Hepatocyte (in vitro differentiated cells): ENCODE measurements around the gene RAP1A. TPM values are rescaled to one million over a fixed set of nuclear protein-coding genes. Genes with fewer than 3 reads are reported as not detected.

Experiments
- DNase-seq: peaks from one replicate; pipeline ENCODE4 v3.0.0-alpha.2; 2016; ENCODE audit warnings: low spot score
- H2AFZ ChIP-seq: fragments of 200-600 bp; sonication (generic); 2 replicates; pipeline ENCODE4 v1.6.0; 2016; ENCODE audit warnings: antibody characterized with exemption, mild to moderate bottlenecking
- H3K27ac ChIP-seq: fragments of 200-600 bp; sonication (generic); 2 replicates; pipeline ENCODE4 v1.5.1; 2016; ENCODE audit warnings: mild to moderate bottlenecking
- H3K27me3 ChIP-seq: fragments of 200-600 bp; sonication (generic); 2 replicates; pipeline ENCODE4 v1.6.1; 2016
- H3K36me3 ChIP-seq: fragments of 200-600 bp; sonication (generic); replicated peaks from 2 replicates; pipeline ENCODE4 v1.5.1; 2016; ENCODE audit warnings: low read depth; ENCODE audit not compliant: insufficient read depth
- H3K4me1 ChIP-seq: fragments of 200-600 bp; sonication (generic); 2 replicates; pipeline ENCODE4 v1.5.1; 2016; ENCODE audit warnings: mild to moderate bottlenecking, moderate library complexity; ENCODE audit not compliant: insufficient read depth
- H3K4me2 ChIP-seq: fragments of 200-600 bp; sonication (generic); 2 replicates; pipeline ENCODE4 v1.6.0; 2016
- H3K4me3 ChIP-seq: fragments of 200-600 bp; sonication (generic); 2 replicates; pipeline ENCODE4 v1.5.1; 2016; ENCODE audit warnings: mild to moderate bottlenecking
- H3K79me2 ChIP-seq: fragments of 200-600 bp; sonication (generic); 2 replicates; pipeline ENCODE4 v1.6.0; 2017; ENCODE audit warnings: mild to moderate bottlenecking
- H3K9me2 ChIP-seq: fragments of 200-600 bp; sonication (generic); replicated peaks from 2 replicates; pipeline ENCODE4 v1.6.0; 2017; ENCODE audit warnings: mild to moderate bottlenecking; ENCODE audit not compliant: insufficient read depth
- H3K9me3 ChIP-seq: fragments of 200-600 bp; sonication (generic); 2 replicates; pipeline ENCODE4 v1.5.1; 2016; ENCODE audit warnings: low read depth, mild to moderate bottlenecking
- H4K20me1 ChIP-seq: fragments of 200-600 bp; sonication (generic); 2 replicates; pipeline ENCODE4 v1.6.0; 2016; ENCODE audit warnings: mild to moderate bottlenecking; ENCODE audit not compliant: insufficient read depth, poor library complexity, severe bottlenecking
- CTCF ChIP-seq: fragments of 200-600 bp; sonication (generic); IDR thresholded peaks from 2 replicates; pipeline ENCODE4 v1.5.1; 2016; ENCODE audit warnings: antibody characterized with exemption, mild to moderate bottlenecking; ENCODE audit not compliant: poor library complexity
- EZH2 ChIP-seq: fragments of 200-600 bp; sonication (generic); IDR thresholded peaks from 2 replicates; pipeline ENCODE4 v1.6.1; 2016; ENCODE audit warnings: antibody characterized with exemption, mild to moderate bottlenecking, borderline replicate concordance
- EZH2phosphoT487 ChIP-seq: fragments of 200-600 bp; sonication (generic); IDR thresholded peaks from one replicate; pipeline ENCODE4 v1.6.1; 2018; ENCODE audit warnings: antibody characterized with exemption, mild to moderate bottlenecking, low read depth, moderate library complexity; ENCODE audit not compliant: unreplicated experiment, severe bottlenecking
- WGBS: methylation state at CpG from one replicate; pipeline ENCODE4 v1.1.6; 2016; ENCODE audit warnings: low lambda C conversion rate; ENCODE audit errors: missing lambda C conversion rate; 5-methylcytosine and 5-hydroxymethylcytosine counted together
- polyA plus RNA-seq: library from polyadenylated mRNA; unstranded; fragments of >200 nt; fragmentation: Nextera tagmentation; extraction: Ambion mirVana; gene quantifications from 2 replicates; pipeline ENCODE4 v1.2.1, GENCODE V29; 2016
- total RNA-seq: library from RNA; depleted of rRNA; stranded (reverse); fragments of >200 nt; gene quantifications from 2 replicates; pipeline ENCODE4 v1.2.3, GENCODE V29; 2014

Gene RAP1A
- total and polyA plus RNA-seq, 2 experiments from 2014 or later = 48.8 to 49.6 TPM

- no peaks in the 10 kb centered on the region for H3K4me1 ChIP-seq
- no peaks in the 10 kb centered on the region for H3K27me3 ChIP-seq
- 93% methylated on average over 18 of the region's 18 CpGs for WGBS
- no peak overlapping the region for H3K4me2 ChIP-seq
- H3K79me2 ChIP-seq = no peaks in the 10 kb centered on the region
- H3K4me3 ChIP-seq = no peak overlapping the region
- TF ChIP-seq EZH2 = no peak
- TF ChIP-seq EZH2phosphoT487 = no peak
- no peak for TF ChIP-seq CTCF
- H3K9me3 ChIP-seq = no peaks in the 10 kb centered on the region
- H3K27ac ChIP-seq = no peak overlapping the region
- H3K9me2 ChIP-seq = no peaks in the 10 kb centered on the region
- H2AFZ ChIP-seq = no peak overlapping the region
- no peak for DNase-seq
- H4K20me1 ChIP-seq = no peaks in the 10 kb centered on the region
- no peaks in the 10 kb centered on the region for H3K36me3 ChIP-seq
Observed at GRCh38 chr1:111727056-111727455, 107.5 kb downstream of the RAP1A start.

- no peak overlapping the region for H3K27ac ChIP-seq
Observed at GRCh38 chr1:111729271-111729921, 109.8 kb downstream of the RAP1A start.

GRCh38 chr1:111729946-111730681 lies 110.5 kb downstream of the RAP1A start:
- no peak overlapping the region for H3K4me2 ChIP-seq
- peaks cover 8% of the 10 kb centered on the region for H3K4me1 ChIP-seq
- H4K20me1 ChIP-seq = no peaks in the 10 kb centered on the region
- H3K36me3 ChIP-seq = no peaks in the 10 kb centered on the region
- 67% methylated on average over 7 of the region's 7 CpGs for WGBS
- no peaks in the 10 kb centered on the region for H3K27me3 ChIP-seq
- no peaks in the 10 kb centered on the region for H3K9me3 ChIP-seq
- H3K4me3 ChIP-seq = no peak overlapping the region
- no peak overlapping the region for H3K27ac ChIP-seq
- no peaks in the 10 kb centered on the region for H3K9me2 ChIP-seq
- no peak for DNase-seq
- H2AFZ ChIP-seq = no peak overlapping the region
- H3K79me2 ChIP-seq = no peaks in the 10 kb centered on the region
- TF ChIP-seq EZH2 (no peak), CTCF (no peak), EZH2phosphoT487 (no peak)

More at GRCh38 chr1:111729271-111729921, 109.8 kb downstream of the RAP1A start:
- no peaks in the 10 kb centered on the region for H3K9me2 ChIP-seq
- H3K4me2 ChIP-seq = no peak overlapping the region
- H2AFZ ChIP-seq = no peak overlapping the region
- whole genome bisulfite sequencing = 74% methylated on average over 8 of the region's 8 CpGs
- H3K79me2 ChIP-seq = no peaks in the 10 kb centered on the region
- DNase-seq = no peak
- no peaks in the 10 kb centered on the region for H3K36me3 ChIP-seq
- TF ChIP-seq CTCF = no peak
- no peak for TF ChIP-seq EZH2phosphoT487
- no peak for TF ChIP-seq EZH2
- peaks cover 8% of the 10 kb centered on the region for H3K4me1 ChIP-seq
- no peak overlapping the region for H3K4me3 ChIP-seq
- no peaks in the 10 kb centered on the region for H4K20me1 ChIP-seq
- no peaks in the 10 kb centered on the region for H3K27me3 ChIP-seq
- H3K9me3 ChIP-seq = no peaks in the 10 kb centered on the region
